ENCODE results near the gene CYTIP. TPM values are rescaled to one million over a fixed set of nuclear protein-coding genes. Genes with fewer than 3 reads are reported as not detected.

CYTIP gene
- total RNA-seq, 1 experiment from 2014 or later: 1.2 TPM

DNA sequence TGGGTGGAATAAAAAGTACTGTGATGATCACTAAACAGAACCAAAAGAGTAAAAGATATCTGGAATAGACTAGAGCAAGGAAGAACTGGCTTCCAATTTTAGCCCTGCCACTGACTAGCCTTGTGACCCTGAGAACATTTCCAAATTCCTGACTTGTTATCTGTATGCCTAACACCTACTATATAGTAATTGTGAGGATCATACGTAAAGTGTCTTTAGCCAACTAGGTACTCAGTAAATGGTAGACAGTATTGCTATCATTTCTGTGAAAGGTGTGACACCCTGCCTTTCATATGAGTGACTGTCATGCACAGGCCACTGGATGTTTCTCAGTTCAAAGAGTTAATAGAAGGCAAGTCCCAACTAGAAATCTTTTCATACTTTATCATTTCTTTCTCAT, 29.8 kb downstream of the CYTIP start (continued):
- TF ChIP-seq, protein P1, sequence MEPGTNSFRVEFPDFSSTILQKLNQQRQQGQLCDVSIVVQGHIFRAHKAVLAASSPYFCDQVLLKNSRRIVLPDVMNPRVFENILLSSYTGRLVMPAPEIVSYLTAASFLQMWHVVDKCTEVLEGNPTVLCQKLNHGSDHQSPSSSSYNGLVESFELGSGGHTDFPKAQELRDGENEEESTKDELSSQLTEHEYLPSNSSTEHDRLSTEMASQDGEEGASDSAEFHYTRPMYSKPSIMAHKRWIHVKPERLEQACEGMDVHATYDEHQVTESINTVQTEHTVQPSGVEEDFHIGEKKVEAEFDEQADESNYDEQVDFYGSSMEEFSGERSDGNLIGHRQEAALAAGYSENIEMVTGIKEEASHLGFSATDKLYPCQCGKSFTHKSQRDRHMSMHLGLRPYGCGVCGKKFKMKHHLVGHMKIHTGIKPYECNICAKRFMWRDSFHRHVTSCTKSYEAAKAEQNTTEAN (CRISPR knock-in tag; IDR thresholded peaks at IDR 0.05): no peak
- TF ChIP-seq ZNF671 (CRISPR knock-in tag; IDR thresholded peaks at IDR 0.05) (no peak), ZNF121 (CRISPR knock-in tag; IDR thresholded peaks at IDR 0.05) (no peak)
- TF ChIP-seq, protein P2, sequence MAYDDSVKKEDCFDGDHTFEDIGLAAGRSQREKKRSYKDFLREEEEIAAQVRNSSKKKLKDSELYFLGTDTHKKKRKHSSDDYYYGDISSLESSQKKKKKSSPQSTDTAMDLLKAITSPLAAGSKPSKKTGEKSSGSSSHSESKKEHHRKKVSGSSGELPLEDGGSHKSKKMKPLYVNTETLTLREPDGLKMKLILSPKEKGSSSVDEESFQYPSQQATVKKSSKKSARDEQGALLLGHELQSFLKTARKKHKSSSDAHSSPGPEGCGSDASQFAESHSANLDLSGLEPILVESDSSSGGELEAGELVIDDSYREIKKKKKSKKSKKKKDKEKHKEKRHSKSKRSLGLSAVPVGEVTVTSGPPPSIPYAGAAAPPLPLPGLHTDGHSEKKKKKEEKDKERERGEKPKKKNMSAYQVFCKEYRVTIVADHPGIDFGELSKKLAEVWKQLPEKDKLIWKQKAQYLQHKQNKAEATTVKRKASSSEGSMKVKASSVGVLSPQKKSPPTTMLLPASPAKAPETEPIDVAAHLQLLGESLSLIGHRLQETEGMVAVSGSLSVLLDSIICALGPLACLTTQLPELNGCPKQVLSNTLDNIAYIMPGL (CRISPR knock-in tag; IDR thresholded peaks at IDR 0.05): no peak

DNA sequence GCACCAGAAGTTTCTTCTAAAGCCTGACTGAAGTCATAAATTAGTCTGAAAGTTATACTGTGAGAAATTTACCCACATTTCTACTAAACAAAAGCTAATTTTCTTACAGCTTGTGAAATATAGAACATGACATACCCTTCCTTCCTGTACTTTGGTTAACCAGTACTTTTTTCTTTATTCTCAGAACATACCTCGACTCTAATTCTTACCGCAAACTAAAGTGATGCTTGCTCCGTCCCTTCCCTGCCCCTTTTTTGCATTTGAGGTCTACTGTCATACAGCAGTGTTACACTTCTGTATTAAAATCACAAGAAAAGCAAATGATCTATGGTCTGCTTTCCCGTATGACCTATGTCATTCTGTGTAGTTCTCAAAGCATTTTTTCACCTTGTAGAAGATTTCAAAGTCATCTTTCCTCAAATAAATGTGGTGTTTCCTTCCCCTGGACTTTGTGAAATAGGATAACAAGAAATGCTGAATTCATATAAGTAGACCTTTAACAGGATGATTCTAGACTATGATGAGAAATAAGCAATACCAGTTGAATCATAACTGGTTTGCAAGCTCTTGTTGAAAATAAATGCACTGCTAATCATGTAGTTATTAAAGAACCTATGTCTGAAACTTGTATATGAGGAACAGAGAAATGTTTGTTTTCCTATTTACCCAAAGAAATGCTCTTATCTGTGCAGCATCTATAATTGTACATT, 30.4 kb downstream of the CYTIP start:
- H3K27me3 Mint-ChIP-seq (ENCODE audit: low read depth): no peaks in the 10 kb centered on the region; the same call in 1 of the 2 replicates
- CTCF ChIA-PET: no interaction called here
- TF ChIP-seq OVOL2 (CRISPR knock-in tag; IDR thresholded peaks at IDR 0.05; ENCODE audit: borderline replicate concordance) (no peak), ZNF121 (CRISPR knock-in tag; IDR thresholded peaks at IDR 0.05) (no peak), HMGA2 (CRISPR knock-in tag; IDR thresholded peaks at IDR 0.05) (no peak), FOXJ3 (CRISPR knock-in tag; IDR thresholded peaks at IDR 0.05; ENCODE audit: borderline replicate concordance) (no peak), MXD4 (CRISPR knock-in tag; IDR thresholded peaks at IDR 0.05; ENCODE audit: borderline replicate concordance) (no peak), RELA (CRISPR knock-in tag; IDR thresholded peaks at IDR 0.05; ENCODE audit: borderline replicate concordance) (no peak)
- TF ChIP-seq, protein P3, sequence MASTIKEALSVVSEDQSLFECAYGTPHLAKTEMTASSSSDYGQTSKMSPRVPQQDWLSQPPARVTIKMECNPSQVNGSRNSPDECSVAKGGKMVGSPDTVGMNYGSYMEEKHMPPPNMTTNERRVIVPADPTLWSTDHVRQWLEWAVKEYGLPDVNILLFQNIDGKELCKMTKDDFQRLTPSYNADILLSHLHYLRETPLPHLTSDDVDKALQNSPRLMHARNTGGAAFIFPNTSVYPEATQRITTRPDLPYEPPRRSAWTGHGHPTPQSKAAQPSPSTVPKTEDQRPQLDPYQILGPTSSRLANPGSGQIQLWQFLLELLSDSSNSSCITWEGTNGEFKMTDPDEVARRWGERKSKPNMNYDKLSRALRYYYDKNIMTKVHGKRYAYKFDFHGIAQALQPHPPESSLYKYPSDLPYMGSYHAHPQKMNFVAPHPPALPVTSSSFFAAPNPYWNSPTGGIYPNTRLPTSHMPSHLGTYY (CRISPR knock-in tag; IDR thresholded peaks at IDR 0.05): no peak
- TF ChIP-seq, protein P4, sequence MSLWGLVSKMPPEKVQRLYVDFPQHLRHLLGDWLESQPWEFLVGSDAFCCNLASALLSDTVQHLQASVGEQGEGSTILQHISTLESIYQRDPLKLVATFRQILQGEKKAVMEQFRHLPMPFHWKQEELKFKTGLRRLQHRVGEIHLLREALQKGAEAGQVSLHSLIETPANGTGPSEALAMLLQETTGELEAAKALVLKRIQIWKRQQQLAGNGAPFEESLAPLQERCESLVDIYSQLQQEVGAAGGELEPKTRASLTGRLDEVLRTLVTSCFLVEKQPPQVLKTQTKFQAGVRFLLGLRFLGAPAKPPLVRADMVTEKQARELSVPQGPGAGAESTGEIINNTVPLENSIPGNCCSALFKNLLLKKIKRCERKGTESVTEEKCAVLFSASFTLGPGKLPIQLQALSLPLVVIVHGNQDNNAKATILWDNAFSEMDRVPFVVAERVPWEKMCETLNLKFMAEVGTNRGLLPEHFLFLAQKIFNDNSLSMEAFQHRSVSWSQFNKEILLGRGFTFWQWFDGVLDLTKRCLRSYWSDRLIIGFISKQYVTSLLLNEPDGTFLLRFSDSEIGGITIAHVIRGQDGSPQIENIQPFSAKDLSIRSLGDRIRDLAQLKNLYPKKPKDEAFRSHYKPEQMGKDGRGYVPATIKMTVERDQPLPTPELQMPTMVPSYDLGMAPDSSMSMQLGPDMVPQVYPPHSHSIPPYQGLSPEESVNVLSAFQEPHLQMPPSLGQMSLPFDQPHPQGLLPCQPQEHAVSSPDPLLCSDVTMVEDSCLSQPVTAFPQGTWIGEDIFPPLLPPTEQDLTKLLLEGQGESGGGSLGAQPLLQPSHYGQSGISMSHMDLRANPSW (CRISPR knock-in tag; conservative IDR thresholded peaks at IDR 0.05; ENCODE audit: low read depth): no peak
- TF ChIP-seq, protein P2 (CRISPR knock-in tag; IDR thresholded peaks at IDR 0.05): no peak
- TF ChIP-seq, protein P5, sequence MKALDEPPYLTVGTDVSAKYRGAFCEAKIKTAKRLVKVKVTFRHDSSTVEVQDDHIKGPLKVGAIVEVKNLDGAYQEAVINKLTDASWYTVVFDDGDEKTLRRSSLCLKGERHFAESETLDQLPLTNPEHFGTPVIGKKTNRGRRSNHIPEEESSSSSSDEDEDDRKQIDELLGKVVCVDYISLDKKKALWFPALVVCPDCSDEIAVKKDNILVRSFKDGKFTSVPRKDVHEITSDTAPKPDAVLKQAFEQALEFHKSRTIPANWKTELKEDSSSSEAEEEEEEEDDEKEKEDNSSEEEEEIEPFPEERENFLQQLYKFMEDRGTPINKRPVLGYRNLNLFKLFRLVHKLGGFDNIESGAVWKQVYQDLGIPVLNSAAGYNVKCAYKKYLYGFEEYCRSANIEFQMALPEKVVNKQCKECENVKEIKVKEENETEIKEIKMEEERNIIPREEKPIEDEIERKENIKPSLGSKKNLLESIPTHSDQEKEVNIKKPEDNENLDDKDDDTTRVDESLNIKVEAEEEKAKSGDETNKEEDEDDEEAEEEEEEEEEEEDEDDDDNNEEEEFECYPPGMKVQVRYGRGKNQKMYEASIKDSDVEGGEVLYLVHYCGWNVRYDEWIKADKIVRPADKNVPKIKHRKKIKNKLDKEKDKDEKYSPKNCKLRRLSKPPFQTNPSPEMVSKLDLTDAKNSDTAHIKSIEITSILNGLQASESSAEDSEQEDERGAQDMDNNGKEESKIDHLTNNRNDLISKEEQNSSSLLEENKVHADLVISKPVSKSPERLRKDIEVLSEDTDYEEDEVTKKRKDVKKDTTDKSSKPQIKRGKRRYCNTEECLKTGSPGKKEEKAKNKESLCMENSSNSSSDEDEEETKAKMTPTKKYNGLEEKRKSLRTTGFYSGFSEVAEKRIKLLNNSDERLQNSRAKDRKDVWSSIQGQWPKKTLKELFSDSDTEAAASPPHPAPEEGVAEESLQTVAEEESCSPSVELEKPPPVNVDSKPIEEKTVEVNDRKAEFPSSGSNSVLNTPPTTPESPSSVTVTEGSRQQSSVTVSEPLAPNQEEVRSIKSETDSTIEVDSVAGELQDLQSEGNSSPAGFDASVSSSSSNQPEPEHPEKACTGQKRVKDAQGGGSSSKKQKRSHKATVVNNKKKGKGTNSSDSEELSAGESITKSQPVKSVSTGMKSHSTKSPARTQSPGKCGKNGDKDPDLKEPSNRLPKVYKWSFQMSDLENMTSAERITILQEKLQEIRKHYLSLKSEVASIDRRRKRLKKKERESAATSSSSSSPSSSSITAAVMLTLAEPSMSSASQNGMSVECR (CRISPR knock-in tag; IDR thresholded peaks at IDR 0.05; ENCODE audit: borderline replicate concordance): no peak
- TF ChIP-seq, protein P6, sequence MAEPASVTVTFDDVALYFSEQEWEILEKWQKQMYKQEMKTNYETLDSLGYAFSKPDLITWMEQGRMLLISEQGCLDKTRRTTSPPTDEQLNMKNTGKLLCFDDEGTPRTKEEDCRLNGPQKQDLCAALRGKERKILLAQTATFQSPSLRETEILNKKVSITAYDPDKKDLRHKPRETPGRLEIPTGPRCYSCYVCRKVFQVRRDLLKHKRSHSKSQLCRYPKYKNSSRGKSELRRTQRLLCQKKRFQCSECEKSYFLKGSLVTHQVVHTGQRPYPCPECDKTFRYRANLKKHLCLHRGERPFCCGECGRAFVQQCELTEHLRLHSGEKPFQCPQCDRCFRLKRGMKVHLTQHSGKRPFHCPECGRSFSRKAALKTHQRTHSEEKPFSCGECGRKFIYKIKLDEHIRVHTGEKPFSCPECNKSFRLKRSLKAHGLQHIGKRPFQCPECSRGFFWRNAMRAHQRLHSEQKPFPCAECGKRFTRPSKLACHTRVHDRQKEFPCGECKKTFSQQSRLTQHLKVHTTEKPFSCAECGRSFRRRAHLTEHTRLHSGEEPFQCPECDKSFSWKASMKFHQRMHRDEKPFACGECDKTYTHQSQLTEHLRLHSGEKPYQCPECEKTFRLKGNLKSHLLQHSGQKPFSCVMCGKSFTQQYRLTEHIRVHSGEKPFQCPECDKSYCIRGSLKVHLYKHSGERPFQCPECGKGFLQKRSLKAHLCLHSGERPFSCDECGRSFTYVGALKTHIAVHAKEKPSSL (CRISPR knock-in tag; conservative IDR thresholded peaks at IDR 0.05): no peak
- TF ChIP-seq, protein P7, sequence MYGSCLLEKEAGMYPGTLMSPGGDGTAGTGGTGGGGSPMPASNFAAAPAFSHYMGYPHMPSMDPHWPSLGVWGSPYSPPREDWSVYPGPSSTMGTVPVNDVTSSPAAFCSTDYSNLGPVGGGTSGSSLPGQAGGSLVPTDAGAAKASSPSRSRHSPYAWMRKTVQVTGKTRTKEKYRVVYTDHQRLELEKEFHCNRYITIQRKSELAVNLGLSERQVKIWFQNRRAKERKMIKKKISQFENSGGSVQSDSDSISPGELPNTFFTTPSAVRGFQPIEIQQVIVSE (CRISPR knock-in tag; IDR thresholded peaks at IDR 0.05; ENCODE audit: borderline replicate concordance): no peak

More for the DNA sequence above, 30.4 kb downstream of the CYTIP start:
- ATAC-seq (no peak), DNase-seq (ENCODE audit: low spot score) (no peak)
- Mint-ChIP-seq H3K4me1 (no peaks in the 10 kb centered on the region), H3K4me3 (no peak overlapping the region), H3K27ac (no peak overlapping the region), H3K9me3 (no peaks in the 10 kb centered on the region), H3K36me3 (no peaks in the 10 kb centered on the region)
- POLR2A ChIA-PET: no interaction called here
